ENCODE data around the gene BUD23.
"Not testable (repeated sequence)": the region's sequence is repeated elsewhere in the genome, so short reads cannot be mapped to it uniquely, and the experiment has no call there.

Gene BUD23

GRCh38 chr7:73649576-73649975 is 33.8 kb upstream of the BUD23 start:
- ChIA-PET CTCF (no interaction called here), POLR2A (no interaction called here)
- TF ChIP-seq, protein P1, sequence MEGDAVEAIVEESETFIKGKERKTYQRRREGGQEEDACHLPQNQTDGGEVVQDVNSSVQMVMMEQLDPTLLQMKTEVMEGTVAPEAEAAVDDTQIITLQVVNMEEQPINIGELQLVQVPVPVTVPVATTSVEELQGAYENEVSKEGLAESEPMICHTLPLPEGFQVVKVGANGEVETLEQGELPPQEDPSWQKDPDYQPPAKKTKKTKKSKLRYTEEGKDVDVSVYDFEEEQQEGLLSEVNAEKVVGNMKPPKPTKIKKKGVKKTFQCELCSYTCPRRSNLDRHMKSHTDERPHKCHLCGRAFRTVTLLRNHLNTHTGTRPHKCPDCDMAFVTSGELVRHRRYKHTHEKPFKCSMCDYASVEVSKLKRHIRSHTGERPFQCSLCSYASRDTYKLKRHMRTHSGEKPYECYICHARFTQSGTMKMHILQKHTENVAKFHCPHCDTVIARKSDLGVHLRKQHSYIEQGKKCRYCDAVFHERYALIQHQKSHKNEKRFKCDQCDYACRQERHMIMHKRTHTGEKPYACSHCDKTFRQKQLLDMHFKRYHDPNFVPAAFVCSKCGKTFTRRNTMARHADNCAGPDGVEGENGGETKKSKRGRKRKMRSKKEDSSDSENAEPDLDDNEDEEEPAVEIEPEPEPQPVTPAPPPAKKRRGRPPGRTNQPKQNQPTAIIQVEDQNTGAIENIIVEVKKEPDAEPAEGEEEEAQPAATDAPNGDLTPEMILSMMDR (IDR thresholded peaks at IDR 0.05; ENCODE audit: insufficient read depth, low read length, missing control alignments) = no peak

GRCh38 chr7:73650524-73650923 is 32.9 kb upstream of the BUD23 start:
- POLR2A ChIA-PET = no interaction called here
- CTCF ChIA-PET = no interaction called here
- no peak overlapping the region for H3K4me3 ChIP-seq (ENCODE audit: low read depth, low read length)
- TF ChIP-seq, protein P1 (IDR thresholded peaks at IDR 0.05; ENCODE audit: insufficient read depth, low read length, missing control alignments) = no peak
- DNase-seq (ENCODE audit: low read depth, low spot score) = no peak

More at GRCh38 chr7:73649576-73649975, 33.8 kb upstream of the BUD23 start:
- H3K4me3 ChIP-seq (ENCODE audit: low read depth, low read length) = no peak overlapping the region
- no peak for DNase-seq (ENCODE audit: low read depth, low spot score)

- DNase-seq (ENCODE audit: low read depth, low spot score) = no peak
- ChIA-PET POLR2A (no interaction called here), CTCF (interaction anchor here (1.4 to 1.8 kb wide), 4 partner anchors 12 to 45 kb away, joined by 4 to 6 read pairs (median 5); no protein-coding TSS in a partner anchor)
- H3K4me3 ChIP-seq (ENCODE audit: low read depth, low read length) = no peak overlapping the region
- TF ChIP-seq, protein P1 (IDR thresholded peaks at IDR 0.05; ENCODE audit: insufficient read depth, low read length, missing control alignments) = no peak
Observed at GRCh38 chr7:73652541-73652949, 30.9 kb upstream of the BUD23 start.

- CTCF ChIA-PET = interaction anchor here (1.8 to 2.0 kb wide), 2 partner anchors 13 to 49 kb away, joined by 6 read pairs; no protein-coding TSS in a partner anchor
- H3K4me3 ChIP-seq (ENCODE audit: low read depth, low read length); DNase-seq (ENCODE audit: low read depth, low spot score); POLR2A ChIA-PET: not testable (repeated sequence)
Observed at GRCh38 chr7:73655309-73655708, 28.1 kb upstream of the BUD23 start.

- ChIA-PET CTCF (interaction anchor here (1.0 kb wide), 1 partner anchor 8 kb away, joined by 3 read pairs; the partner anchor contains the start of gene VPS37D), POLR2A (no interaction called here)
- H3K4me3 ChIP-seq (ENCODE audit: low read depth, low read length) = no peak overlapping the region
- DNase-seq (ENCODE audit: low read depth, low spot score) = no peak
- TF ChIP-seq, protein P1 (IDR thresholded peaks at IDR 0.05; ENCODE audit: insufficient read depth, low read length, missing control alignments) = no peak
Observed at GRCh38 chr7:73659983-73660382, 23.4 kb upstream of the BUD23 start.

- POLR2A ChIA-PET; H3K4me3 ChIP-seq (ENCODE audit: low read depth, low read length); DNase-seq (ENCODE audit: low read depth, low spot score): not testable (repeated sequence)
- CTCF ChIA-PET = interaction anchor here (1.1 kb wide), 1 partner anchor 32 kb away, joined by 3 read pairs; no protein-coding TSS in a partner anchor
Observed at GRCh38 chr7:73660594-73660993, 22.8 kb upstream of the BUD23 start.

DNA sequence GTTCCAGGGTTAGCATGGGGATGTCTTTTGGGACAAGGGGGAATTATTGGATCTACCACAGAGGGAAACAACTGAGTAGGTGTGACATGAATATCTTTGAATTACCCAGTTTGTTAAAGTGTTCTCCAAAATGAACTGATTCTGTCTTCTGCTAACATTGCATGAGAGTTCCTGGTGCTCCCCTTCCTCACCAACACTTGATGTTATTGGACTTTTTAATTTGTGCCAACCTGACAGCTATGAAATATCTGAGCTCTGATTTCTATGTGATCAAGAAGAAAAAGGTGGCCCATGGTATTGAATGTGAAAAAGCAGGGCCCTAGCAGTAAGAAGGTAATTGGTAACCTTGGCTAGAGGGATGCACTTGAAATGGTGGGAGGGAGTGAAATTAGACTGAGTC is 20.4 kb upstream of the BUD23 start:
- no peak overlapping the region for H3K4me3 ChIP-seq (ENCODE audit: low read depth, low read length)
- POLR2A ChIA-PET = no interaction called here
- DNase-seq (ENCODE audit: low read depth, low spot score) = no peak
- CTCF ChIA-PET = no interaction called here
- TF ChIP-seq, protein P1 (IDR thresholded peaks at IDR 0.05; ENCODE audit: insufficient read depth, low read length, missing control alignments) = no peak
